Lung (tissue), 12 donors: Measurements from ENCODE around the gene CCDC82. TPM values are rescaled to one million over a fixed set of nuclear protein-coding genes. Genes with fewer than 3 reads are reported as not detected.
A peak's percentile ranks its signal among the peaks of the same experiment; 100 is the strongest.

Experiments used
- ATAC-seq: fragments of 200-7000 bp; cut with Tn5 transposase; one replicate; pipeline ENCODE4 v1.9.1; 2020; ENCODE audit warnings: moderate number of reproducible peaks; ENCODE audit not compliant: insufficient read depth, low FRiP score
- DNase-seq, 3 donors: peaks; one replicate each; pipeline ENCODE4 v3.0.0-alpha.2; 2013 to 2017
- H3K27ac ChIP-seq, 2 donors: one replicate each; pipeline ENCODE4 v1.5.1; 2013; ENCODE audit warnings: mild to moderate bottlenecking in 2 of 2, moderate library complexity in 2 of 2, control low read depth in 1 of 2, inconsistent platforms in 1 of 2, low read depth in 1 of 2, low read length in 1 of 2
- H3K27me3 ChIP-seq, 3 donors: one replicate each; pipeline ENCODE4 v1.5.1; 2013; ENCODE audit warnings: low read length in 2 of 3; ENCODE audit not compliant: control insufficient read depth in 3 of 3, insufficient read depth in 3 of 3
- H3K36me3 ChIP-seq, 4 donors: one replicate each; pipeline ENCODE4 v1.5.1; 2013; ENCODE audit warnings: low read length in 4 of 4, mild to moderate bottlenecking in 1 of 4, moderate library complexity in 1 of 4; ENCODE audit not compliant: control insufficient read depth in 4 of 4, insufficient read depth in 4 of 4
- H3K4me1 ChIP-seq, 5 donors: one replicate each; pipeline ENCODE4 v1.5.1; 2013; ENCODE audit warnings: low read length in 5 of 5, mild to moderate bottlenecking in 2 of 5, moderate library complexity in 1 of 5; ENCODE audit not compliant: control insufficient read depth in 5 of 5, insufficient read depth in 5 of 5
- H3K4me3 ChIP-seq: one replicate; pipeline ENCODE4 v1.5.1; 2013; ENCODE audit warnings: mild to moderate bottlenecking, control low read depth, moderate library complexity
- H3K9ac ChIP-seq, 2 donors: one replicate each; pipeline ENCODE4 v1.5.1; 2013; ENCODE audit warnings: low read length in 2 of 2, control low read depth in 1 of 2; ENCODE audit not compliant: insufficient read depth in 1 of 2
- H3K9me3 ChIP-seq, 4 donors: one replicate each; pipeline ENCODE4 v1.5.1; 2013; ENCODE audit warnings: low read length in 3 of 4, mild to moderate bottlenecking in 1 of 4, moderate library complexity in 1 of 4; ENCODE audit not compliant: control insufficient read depth in 4 of 4, insufficient read depth in 3 of 4
- CTCF ChIP-seq: IDR thresholded peaks from 2 replicates; pipeline ENCODE4 v1.5.1; 2012; ENCODE audit warnings: mild to moderate bottlenecking; ENCODE audit errors: control extremely low read depth, extremely low read depth
- WGBS, 2 donors: extraction: QIAGEN DNeasy Blood & Tissue Kit; methylation state at CpG; one replicate each; pipeline ENCODE4 v1.1.7; 2013; 5-methylcytosine and 5-hydroxymethylcytosine counted together
- polyA plus RNA-seq, 2 donors: library from polyadenylated mRNA; stranded (reverse); fragments of 200-250 nt; gene quantifications; one replicate each; pipeline ENCODE4 v1.2.1, GENCODE V29; 2013
- total RNA-seq, 2 donors: library from RNA; depleted of rRNA in 1 of 2; stranded (reverse); fragments of >200 nt in 1 of 2; gene quantifications; one replicate each; pipeline ENCODE4 v1.2.1, GENCODE V29; 2014 to 2021
- donor health status: control.
- donor health status: control.
- donor health status: Bipolar disorder and iron deficiency.
- donor health status: healthy.
- donor health status: DM: yes; HTN: yes; CAD: no.

The CCDC82 gene
- total and polyA plus RNA-seq, 4 donors: 16.4 to 46.9 (median 29.2) TPM

GRCh38 chr11:96397863-96398262, 8.2 kb upstream of the CCDC82 start:
- TF ChIP-seq CTCF: no peak
- WGBS, 2 donors: 92 to 95% methylated on average over 3 of the region's 3 CpGs

DNA sequence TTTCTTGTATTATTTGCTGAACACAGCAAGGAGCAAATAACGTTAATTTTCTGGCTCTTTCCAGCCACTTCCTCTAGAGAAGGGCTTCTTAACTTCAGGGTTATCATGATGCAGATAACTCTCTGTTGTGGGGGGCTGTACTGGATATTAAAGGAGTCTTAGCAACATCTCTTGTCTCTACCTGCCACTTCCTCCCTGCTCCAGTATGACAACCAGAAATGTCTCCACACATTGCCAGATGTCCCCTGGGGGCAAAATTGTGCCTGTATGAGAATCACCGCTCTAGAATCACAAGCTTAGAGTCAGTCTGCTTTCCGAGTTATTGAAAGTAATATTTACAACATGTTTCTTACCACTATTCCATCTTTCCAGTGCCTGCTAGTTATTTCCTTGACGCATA, 6.9 kb upstream of the CCDC82 start:
- H3K4me3 ChIP-seq: no peak overlapping the region
- H3K4me1 ChIP-seq: no peaks in the 10 kb centered on the region
- 75 to 81% methylated on average over 4 of the region's 4 CpGs for WGBS, 2 donors
- TF ChIP-seq CTCF: no peak
- DNase-seq: no peak
- no peak overlapping the region for H3K9ac ChIP-seq
- no peaks in the 10 kb centered on the region for H3K27me3 ChIP-seq
- peaks cover 0 to 2% (median 0%) of the 10 kb centered on the region in 4 donors for H3K9me3 ChIP-seq
- peaks cover 0 to 2% (median 0%) of the 10 kb centered on the region in 4 donors for H3K36me3 ChIP-seq
- H3K27ac ChIP-seq: no peak overlapping the region
- ATAC-seq: no peak

More at GRCh38 chr11:96397863-96398262, 8.2 kb upstream of the CCDC82 start:
- Histone ChIP-seq H3K36me3 (no peaks in the 10 kb centered on the region), H3K9me3 (peaks cover 0 to 2% (median 0%) of the 10 kb centered on the region in 4 donors), H3K27me3 (no peaks in the 10 kb centered on the region), H3K27ac (no peak overlapping the region), H3K4me3 (no peak overlapping the region), H3K4me1 (no peaks in the 10 kb centered on the region), H3K9ac (no peak overlapping the region)
- ATAC-seq: no peak
- DNase-seq: no peak

- Histone ChIP-seq H3K4me3 (no peak overlapping the region), H3K27me3 (no peaks in the 10 kb centered on the region), H3K27ac (no peak overlapping the region), H3K9me3 (peaks cover 0 to 2% (median 0%) of the 10 kb centered on the region in 4 donors), H3K36me3 (peaks cover 0 to 9% (median 0%) of the 10 kb centered on the region in 4 donors), H3K4me1 (peaks cover 0 to 10% (median 0%) of the 10 kb centered on the region in 5 donors), H3K9ac (no peak overlapping the region)
- ATAC-seq (no peak), DNase-seq (no peak)
- no peak for TF ChIP-seq CTCF
Measured at GRCh38 chr11:96394773-96395172, 5.1 kb upstream of the CCDC82 start.

GRCh38 chr11:96393753-96394348, 4.1 kb upstream of the CCDC82 start:
- Histone ChIP-seq H3K9me3 (no peaks in the 10 kb centered on the region), H3K9ac (no peak overlapping the region), H3K27ac (no peak overlapping the region), H3K27me3 (no peaks in the 10 kb centered on the region), H3K36me3 (peaks cover 0 to 9% (median 0%) of the 10 kb centered on the region in 4 donors), H3K4me1 (peaks cover 0 to 10% (median 3%) of the 10 kb centered on the region in 5 donors), H3K4me3 (no peak overlapping the region)
- 24 to 41% methylated on average over 1 of the region's 1 CpG for WGBS, 2 donors
- peak; percentile 43 for TF ChIP-seq CTCF
- peak in 2 of 3 donors; percentile 62 for DNase-seq
- no peak for ATAC-seq
